Stimulated activated CD4-positive, alpha-beta T cell treated with anti-CD3 and anti-CD28 coated beads, Interleukin-15, amount 100 ng/mL, for 1 hour (primary cell): ENCODE measurements around the gene LRRC8E.
A peak's percentile ranks its signal among the peaks of the same experiment; 100 is the strongest.
"Not testable (repeated sequence)": the region's sequence is repeated elsewhere in the genome, so short reads cannot be mapped to it uniquely, and the experiment has no call there.

Experiments
- DNase-seq, 2 donors: peaks; one replicate each; pipeline ENCODE4 v3.0.0-alpha.2; 2020; ENCODE audit warnings: low read depth in 1 of 2, low spot score in 1 of 2

LRRC8E gene

DNA sequence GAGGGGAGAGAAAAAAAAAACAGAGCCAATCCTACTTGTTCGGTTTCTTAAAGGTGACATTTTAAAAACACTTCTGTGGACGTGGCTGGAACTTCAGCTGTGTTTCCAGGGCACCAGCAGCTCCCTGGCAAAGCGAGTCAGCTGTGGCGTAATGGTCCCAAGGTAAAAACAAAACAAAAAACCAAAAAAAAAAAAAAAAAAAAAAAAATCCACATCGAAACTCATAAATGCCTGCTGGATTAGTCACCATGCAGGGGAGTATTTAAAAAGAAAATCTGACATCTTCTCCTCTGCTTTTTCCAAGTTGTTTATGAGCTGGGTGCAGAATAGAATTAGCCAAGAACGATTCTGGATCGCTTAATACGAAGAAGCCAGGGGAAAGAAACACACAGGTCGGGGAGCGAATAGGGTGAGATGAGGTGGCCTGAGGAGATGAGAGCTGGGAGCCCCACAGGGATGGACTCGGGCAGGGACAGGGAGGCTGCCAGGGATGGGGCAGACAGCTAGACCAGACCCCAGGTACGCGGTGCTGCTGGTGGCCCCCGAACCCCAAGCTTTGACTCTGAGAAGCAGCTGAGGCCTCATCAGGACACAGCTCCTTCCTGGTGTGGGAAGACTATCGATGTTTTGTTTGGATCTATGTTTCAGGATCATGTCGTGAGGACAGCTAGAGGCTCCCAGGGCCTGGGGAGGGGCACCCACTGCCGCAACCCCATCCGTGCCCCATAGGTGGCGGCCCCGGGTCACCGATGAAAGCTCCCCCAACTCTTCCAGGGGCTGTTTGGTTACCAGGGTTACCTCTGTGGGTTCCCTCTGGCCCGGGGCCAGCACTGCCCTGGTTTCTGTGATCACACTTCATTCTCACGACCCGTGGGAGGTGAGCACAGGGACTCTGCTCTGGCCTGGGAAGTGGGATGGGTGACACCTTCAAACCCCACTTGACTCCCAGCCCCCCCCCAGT is 40.7 kb downstream of the LRRC8E start:
- DNase-seq = peak; percentile 47 to 48

DNA sequence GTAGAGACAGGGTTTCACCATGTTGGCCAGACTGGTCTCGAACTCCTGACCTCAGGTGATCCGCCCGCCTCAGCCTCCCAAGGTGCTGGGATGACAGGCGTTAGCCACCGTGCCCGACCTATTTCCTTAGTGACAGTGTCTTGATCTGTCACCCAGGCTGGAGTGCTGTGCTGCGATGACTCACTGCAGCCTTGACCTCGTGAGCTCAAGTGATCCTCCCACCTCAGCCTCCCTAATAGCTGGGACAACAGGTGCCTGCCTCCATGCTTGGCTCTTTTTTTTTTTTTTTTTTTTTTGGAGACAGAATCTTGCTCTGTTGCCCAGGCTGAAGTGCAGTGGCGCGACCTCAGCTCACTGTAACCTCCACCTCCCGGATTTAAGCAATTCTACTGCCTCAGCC is 41.7 kb downstream of the LRRC8E start:
- DNase-seq = not testable (repeated sequence)

DNA sequence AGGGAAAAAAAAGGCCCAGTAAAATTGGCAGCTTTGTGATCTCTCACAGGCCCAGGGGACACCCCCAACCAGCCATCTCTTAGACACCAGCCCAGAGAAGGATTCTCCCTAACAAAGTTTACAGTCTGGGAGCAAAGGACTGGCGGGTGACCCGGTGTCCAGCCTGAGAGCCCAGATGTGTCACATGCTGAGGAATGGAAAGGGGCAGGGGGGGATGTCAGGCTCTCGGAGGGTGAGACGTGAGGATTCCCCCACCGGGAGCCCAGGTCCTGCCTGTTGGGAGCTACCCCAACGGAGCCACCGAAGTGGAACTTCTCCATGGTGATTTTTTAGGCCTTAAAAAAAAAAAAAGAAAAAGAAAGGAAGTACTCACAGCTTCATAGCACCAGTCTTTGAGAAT is 42.5 kb downstream of the LRRC8E start:
- no peak for DNase-seq

- no peak for DNase-seq
These were observed 43.1 kb downstream of the LRRC8E start for GRCh38 chr19:7931221-7932061.

DNA sequence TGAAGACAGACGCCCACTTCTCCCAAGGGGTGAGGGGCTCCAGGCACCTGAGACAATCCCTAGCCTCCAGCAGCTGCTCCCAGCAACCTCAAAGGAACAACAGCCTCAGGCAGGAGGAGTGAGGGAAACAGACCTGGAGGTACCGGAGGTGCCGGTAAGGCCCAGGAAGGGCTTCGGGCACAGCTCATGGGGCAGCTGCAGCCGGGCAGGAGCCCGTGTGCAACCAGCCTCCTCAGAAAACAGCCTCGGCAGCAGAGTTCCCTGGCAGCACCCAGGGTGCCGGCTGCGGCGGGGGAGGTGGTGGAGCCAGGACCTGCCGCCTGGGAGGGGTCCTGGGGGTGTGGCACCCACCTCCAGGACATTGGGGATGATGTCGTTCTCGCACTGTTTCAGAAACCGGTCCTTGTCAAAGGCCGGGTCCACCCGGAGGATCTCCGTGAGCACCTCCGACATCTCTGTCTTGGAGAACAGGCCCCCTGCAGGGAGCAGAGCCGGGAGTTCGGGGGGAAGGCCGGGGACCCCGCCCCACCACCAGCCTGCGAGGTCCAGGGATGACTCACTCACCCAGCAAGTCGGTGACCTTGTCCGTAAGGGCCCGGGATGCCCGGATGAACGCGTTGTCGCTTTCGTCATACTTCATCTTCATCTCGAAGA is 44.1 kb downstream of the LRRC8E start:
- DNase-seq = no peak

DNA sequence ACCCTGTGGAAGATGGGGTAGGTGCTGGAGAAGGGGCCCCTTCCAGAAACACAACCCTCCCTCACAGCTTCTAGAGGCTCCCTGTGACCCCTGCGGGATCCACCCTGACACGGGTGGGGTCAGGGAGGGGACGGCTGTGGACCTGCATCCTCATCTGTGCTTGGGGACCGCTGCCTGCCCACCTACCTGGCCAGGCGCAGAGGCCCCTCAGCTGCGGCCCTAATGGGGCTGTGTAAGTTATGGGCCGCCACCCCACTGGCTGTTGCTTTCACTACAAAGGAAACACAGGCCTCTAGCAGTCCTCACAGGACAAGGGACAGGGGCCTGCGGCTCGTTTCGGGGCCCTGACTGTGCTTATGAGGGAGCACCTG is 44.6 kb downstream of the LRRC8E start:
- no peak for DNase-seq

DNA sequence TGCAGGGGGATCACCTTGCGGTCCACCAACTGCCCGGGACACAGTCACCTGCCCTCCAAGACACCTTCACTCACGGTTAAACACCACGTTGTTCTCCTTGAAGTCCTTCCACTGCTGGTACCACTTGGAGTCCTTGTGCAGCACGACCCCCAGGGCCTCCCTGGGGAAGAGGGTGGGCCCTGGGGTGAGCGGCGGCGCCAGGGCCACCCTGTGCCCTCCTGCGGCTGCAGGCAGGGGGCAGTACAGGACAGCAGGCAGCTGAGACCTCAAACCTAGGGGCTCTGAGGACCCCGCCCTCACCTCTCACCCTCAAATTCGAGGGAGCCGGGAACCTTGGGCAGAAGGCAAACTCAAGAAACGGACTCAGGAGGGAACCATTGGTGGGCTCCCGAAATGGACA is 45.1 kb downstream of the LRRC8E start:
- no peak for DNase-seq

GRCh38 chr19:7933828-7934725 is 45.8 kb downstream of the LRRC8E start:
- DNase-seq = no peak

DNA sequence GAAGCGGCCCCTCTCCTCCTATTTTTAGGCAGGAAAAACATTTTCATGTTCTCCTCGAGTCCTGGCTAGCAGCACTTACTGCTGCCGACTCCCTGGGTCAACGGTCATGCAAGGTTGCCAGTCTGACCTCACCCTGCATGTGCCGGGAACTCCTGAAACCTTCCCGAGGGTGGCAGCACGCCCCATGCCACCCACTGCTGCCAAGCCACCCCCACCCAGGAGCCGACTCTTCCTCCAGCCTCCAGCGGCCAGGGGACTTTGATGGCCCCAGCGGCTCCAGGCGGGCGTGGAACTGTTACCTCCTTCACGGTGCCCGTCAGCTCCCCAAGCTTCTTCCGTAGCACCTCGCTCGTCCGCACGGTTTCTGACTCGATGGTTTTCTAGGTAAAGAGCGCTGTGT is 46.5 kb downstream of the LRRC8E start:
- no peak for DNase-seq

DNA sequence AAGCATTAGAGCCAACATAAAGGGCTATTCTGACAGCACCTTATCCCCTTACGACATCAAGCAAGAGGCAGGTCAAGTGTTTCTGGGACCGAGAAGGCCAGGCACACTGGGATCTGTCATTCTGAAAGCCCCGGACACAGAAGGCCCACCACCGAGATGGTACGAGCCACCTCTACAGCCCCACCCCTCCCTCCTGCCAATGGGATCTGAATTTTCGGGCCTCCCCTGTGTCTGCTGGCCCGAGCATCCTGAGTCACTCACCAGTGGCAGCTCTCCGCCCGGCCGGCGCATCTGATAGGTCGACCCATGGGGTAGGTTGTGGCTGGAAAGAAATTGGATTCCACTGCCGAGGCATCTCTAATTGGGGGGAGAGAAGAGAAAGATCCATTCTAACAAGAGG is 52.5 kb downstream of the LRRC8E start:
- no peak for DNase-seq

DNA sequence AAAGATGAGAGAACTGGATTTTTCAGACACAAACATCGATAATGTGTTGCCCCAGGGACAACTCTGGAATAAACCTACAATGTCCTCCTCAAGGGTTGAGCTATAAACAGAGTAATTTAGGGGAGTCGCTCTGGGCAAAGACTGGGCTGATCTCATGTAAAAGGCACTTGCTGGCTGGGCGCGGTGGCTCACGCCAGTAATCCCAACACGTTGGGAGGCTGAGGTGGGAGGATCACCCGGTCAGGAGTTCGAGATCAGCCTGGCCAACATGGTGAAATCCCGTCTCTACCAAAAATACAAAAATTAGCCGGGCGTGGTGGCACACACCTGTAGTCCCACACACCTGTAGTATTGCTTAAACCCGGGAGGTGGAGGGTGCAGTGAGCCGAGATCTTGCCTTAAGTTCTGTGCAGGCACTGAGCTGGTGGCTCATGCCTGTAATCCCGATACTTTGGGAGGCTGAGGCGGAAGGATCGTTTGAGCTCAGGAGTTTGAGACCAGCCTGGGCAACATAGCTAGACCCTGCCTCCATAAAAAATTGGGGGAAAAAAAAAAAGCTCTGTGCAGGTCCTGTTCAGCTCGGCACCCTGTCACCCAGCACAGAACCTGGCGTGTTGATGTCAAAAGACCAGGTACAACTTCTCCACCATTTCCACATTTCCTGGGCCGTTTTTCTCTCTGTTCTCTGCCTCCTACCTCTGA is 53.7 kb downstream of the LRRC8E start:
- no peak for DNase-seq

DNA sequence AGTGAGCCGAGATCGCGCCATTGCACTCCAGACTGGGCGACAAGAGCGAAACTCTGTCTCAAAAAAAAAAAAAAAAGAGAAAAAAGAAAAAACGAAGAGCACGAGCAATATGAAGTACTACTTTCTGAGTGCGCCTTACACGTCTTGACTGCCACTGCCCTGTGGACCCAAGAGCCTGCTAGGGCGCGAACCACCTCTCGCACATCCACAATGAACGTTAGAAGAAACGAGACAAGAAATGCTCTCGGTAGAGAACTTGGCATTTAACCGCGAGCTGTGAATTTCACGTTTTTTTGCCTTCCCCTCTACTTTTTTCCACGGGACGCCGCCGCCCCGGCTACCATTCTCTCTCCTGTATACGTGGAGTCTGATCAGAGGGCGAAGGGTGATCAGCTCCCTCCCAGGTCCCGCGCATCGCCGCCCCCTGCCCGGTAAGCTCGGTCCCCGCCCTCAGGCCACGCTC is 54.7 kb downstream of the LRRC8E start:
- DNase-seq = no peak

DNA sequence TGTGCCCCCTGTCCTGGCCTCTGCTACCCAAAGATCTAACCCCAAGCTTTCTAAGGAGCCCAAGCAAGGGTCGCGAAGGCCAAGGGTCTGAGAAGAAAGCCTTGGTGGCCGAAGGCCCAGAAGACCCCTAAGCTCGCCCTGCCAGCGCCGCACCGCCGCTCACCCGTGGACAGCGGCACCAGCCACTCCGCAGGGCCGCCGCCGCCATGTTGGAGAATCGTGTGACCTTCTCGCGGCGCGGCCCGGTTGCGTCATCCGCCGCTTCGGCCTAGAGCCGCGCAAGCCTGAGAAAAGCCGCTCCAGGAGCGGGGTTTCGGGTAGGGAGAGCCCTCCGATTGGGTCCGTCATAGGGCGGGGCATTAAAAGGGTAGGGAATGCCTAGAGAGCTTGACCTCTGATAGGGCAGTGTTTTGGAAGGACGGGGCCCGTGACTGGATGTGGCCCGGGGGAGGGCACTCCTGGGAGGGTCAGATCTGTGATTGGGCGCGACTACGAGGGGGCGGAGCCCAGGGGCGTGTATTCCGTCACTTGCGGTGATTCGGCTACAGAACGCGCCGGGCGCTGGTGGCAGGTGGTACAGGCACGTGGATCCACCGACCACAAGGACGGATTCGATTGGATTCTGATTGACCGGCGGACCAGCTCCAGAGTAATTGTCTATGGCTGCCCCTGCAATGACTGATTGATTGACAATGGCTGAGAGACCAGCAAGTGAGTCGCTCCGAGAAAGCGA is 55.3 kb downstream of the LRRC8E start, which contains the start of gene TIMM44:
TSS of gene TIMM44 (minus strand) at position 223 of the 733 bp plus-strand sequence. CDS start at position 208, 15 bp downstream.
- peak; percentile 96 to 97 for DNase-seq

GRCh38 chr19:7944177-7944761 is 56.0 kb downstream of the LRRC8E start:
- peak; percentile 73 to 81 for DNase-seq

DNA sequence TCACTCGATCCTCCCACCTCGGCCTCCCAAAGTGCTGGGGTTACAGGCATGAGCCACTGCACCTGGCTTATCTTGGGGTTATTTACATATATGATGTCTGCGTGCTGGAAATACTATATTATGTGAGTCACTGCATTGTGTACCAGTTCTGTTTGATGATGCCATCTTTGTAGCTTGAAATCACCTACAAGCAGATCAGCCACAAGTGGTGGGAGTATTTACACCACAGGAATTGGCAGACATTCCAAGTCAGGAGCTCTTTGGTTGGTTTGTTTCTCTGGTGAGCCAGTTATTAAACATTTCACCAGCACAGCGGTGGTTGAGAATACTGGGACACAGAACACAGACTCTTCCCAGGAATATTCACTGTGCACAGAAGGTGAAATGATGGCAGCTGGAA is 59.6 kb downstream of the LRRC8E start:
- DNase-seq = no peak
